HepG2 (cell line): ENCODE data around the gene MCAT. TPM values are rescaled to one million over a fixed set of nuclear protein-coding genes. Genes with fewer than 3 reads are reported as not detected.
A peak's percentile ranks its signal among the peaks of the same experiment; 100 is the strongest.

Experiments used
- CCDC6 ChIP-seq: sonication (generic); formaldehyde crosslinking; IDR thresholded peaks from 2 replicates; pipeline ENCODE4 v1.8.1; 2022; ENCODE audit warnings: mild to moderate bottlenecking, missing genetic modification reagents, moderate library complexity
- E2F2 ChIP-seq: sonication (generic); formaldehyde crosslinking; IDR thresholded peaks from 2 replicates; pipeline ENCODE4 v1.4.0; 2020; ENCODE audit warnings: missing genetic modification reagents, borderline replicate concordance
- HOXA5 ChIP-seq: sonication (generic); formaldehyde crosslinking; IDR thresholded peaks from 2 replicates; pipeline ENCODE4 v1.4.0; 2020; ENCODE audit warnings: missing genetic modification reagents
- MEIS2 ChIP-seq: sonication (generic); formaldehyde crosslinking; IDR thresholded peaks from 2 replicates; pipeline ENCODE4 v1.9.0; 2021; ENCODE audit warnings: mild to moderate bottlenecking, missing genetic modification reagents
- MYPOP ChIP-seq: sonication (generic); formaldehyde crosslinking; IDR thresholded peaks from 2 replicates; pipeline ENCODE4 v1.8.1; 2023; ENCODE audit warnings: mild to moderate bottlenecking, moderate library complexity, missing genetic modification reagents
- PAX8 ChIP-seq: sonication (generic); formaldehyde crosslinking; IDR thresholded peaks from 2 replicates; pipeline ENCODE4 v1.8.0; 2022; ENCODE audit warnings: mild to moderate bottlenecking, missing genetic modification reagents, borderline replicate concordance
- PHF20 ChIP-seq: sonication (generic); formaldehyde crosslinking; IDR thresholded peaks from 2 replicates; pipeline ENCODE4 v1.5.0; 2020; ENCODE audit warnings: mild to moderate bottlenecking, missing genetic modification reagents
- SMAD9 ChIP-seq: sonication (generic); formaldehyde crosslinking; IDR thresholded peaks from 2 replicates; pipeline ENCODE4 v1.5.1; 2020; ENCODE audit warnings: mild to moderate bottlenecking, missing genetic modification reagents
- ZBTB20 ChIP-seq: sonication (generic); formaldehyde crosslinking; IDR thresholded peaks from 2 replicates; pipeline ENCODE4 v1.8.1; 2023; ENCODE audit warnings: missing genetic modification reagents, low read depth, mild to moderate bottlenecking, borderline replicate concordance
- ZFP90 ChIP-seq: sonication (generic); formaldehyde crosslinking; IDR thresholded peaks from 2 replicates; pipeline ENCODE4 v1.8.0; 2022; ENCODE audit warnings: missing genetic modification reagents, mild to moderate bottlenecking, inconsistent platforms, borderline replicate concordance
- ZNF275 ChIP-seq: sonication (generic); formaldehyde crosslinking; IDR thresholded peaks from 2 replicates; pipeline ENCODE4 v1.8.0; 2022; ENCODE audit warnings: missing genetic modification reagents, mild to moderate bottlenecking, inconsistent platforms, borderline replicate concordance
- ZNF614 ChIP-seq: IDR thresholded peaks from 2 replicates; pipeline ENCODE4 v1.6.1; 2018; ENCODE audit warnings: missing biosample characterization, missing genetic modification reagents, inconsistent platforms, borderline replicate concordance
- ZNF883 ChIP-seq: sonication (generic); formaldehyde crosslinking; IDR thresholded peaks from 2 replicates; pipeline ENCODE4 v1.5.1; 2020; ENCODE audit warnings: mild to moderate bottlenecking, missing genetic modification reagents; ENCODE audit errors: not compliant biosample characterization
- polyA plus RNA-seq, 8 experiments: library from polyadenylated mRNA; depleted of rRNA in 3 of 8; stranded (reverse) in 7 of 8; unstranded in 1 of 8; fragments of >200 nt; fragmentation: Illumina TruSeq in 4 of 8; extraction: Trizol in 4 of 8; gene quantifications; 2 replicates each; pipeline versions ENCODE4 v1.2.1 to v1.2.3, GENCODE V29; 2011 to 2016; ENCODE audit warnings: low read depth in 4 of 8, missing spikeins in 1 of 8, mixed read lengths in 1 of 8; ENCODE audit not compliant: insufficient read depth in 1 of 8
- total RNA-seq, 5 experiments: library from RNA; depleted of rRNA; stranded (reverse); fragments of >200 nt; fragmentation: Illumina TruSeq; extraction: Trizol; gene quantifications; 2 replicates each; pipeline ENCODE4 v1.2.3, GENCODE V29; 2016; ENCODE audit warnings: low read depth in 1 of 5
- TF ChIP-seq, protein P1 (sequence below): sonication (generic); formaldehyde crosslinking; IDR thresholded peaks from 2 replicates; pipeline ENCODE4 v1.4.0; 2020; ENCODE audit warnings: missing genetic modification reagents
- TF ChIP-seq, protein P2 (sequence below): sonication (generic); formaldehyde crosslinking; IDR thresholded peaks from 2 replicates; pipeline ENCODE4 v1.5.1; 2020; ENCODE audit warnings: missing genetic modification reagents, mild to moderate bottlenecking, borderline replicate concordance
- TF ChIP-seq, protein P3 (sequence below): sonication (generic); formaldehyde crosslinking; IDR thresholded peaks from 2 replicates; pipeline ENCODE4 v1.4.0; 2020; ENCODE audit warnings: missing genetic modification reagents

Gene MCAT
- total and polyA plus RNA-seq, 2 of the 13 experiments (the other 11 are each of a cell fraction or from before 2014, with no cell fraction given): 9.3 to 16.7 TPM

GRCh38 chr22:43187171-43188099 lies 44.2 kb upstream of the MCAT start (continued):
- TF ChIP-seq ZFP90 (CRISPR knock-in tag): peak; percentile 86; the same call in 1 of the 2 replicates
- peak; percentile 60; the same call in 1 of the 2 replicates for TF ChIP-seq ZBTB20
- TF ChIP-seq PAX8 (CRISPR knock-in tag): no peak
- no peak for TF ChIP-seq MYPOP (CRISPR knock-in tag)
- TF ChIP-seq, protein P1, sequence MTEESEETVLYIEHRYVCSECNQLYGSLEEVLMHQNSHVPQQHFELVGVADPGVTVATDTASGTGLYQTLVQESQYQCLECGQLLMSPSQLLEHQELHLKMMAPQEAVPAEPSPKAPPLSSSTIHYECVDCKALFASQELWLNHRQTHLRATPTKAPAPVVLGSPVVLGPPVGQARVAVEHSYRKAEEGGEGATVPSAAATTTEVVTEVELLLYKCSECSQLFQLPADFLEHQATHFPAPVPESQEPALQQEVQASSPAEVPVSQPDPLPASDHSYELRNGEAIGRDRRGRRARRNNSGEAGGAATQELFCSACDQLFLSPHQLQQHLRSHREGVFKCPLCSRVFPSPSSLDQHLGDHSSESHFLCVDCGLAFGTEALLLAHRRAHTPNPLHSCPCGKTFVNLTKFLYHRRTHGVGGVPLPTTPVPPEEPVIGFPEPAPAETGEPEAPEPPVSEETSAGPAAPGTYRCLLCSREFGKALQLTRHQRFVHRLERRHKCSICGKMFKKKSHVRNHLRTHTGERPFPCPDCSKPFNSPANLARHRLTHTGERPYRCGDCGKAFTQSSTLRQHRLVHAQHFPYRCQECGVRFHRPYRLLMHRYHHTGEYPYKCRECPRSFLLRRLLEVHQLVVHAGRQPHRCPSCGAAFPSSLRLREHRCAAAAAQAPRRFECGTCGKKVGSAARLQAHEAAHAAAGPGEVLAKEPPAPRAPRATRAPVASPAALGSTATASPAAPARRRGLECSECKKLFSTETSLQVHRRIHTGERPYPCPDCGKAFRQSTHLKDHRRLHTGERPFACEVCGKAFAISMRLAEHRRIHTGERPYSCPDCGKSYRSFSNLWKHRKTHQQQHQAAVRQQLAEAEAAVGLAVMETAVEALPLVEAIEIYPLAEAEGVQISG (CRISPR knock-in tag): peak; percentile 90
- TF ChIP-seq ZNF883 (CRISPR knock-in tag): no peak
- TF ChIP-seq CCDC6 (CRISPR knock-in tag): no peak
- peak; percentile 86 for TF ChIP-seq MEIS2
- TF ChIP-seq ZNF275: no peak
- no peak for TF ChIP-seq SMAD9 (CRISPR knock-in tag)
- TF ChIP-seq ZNF614 (CRISPR knock-in tag): peak; percentile 84
- peak; percentile 94 for TF ChIP-seq PHF20 (CRISPR knock-in tag)
- TF ChIP-seq, protein P2, sequence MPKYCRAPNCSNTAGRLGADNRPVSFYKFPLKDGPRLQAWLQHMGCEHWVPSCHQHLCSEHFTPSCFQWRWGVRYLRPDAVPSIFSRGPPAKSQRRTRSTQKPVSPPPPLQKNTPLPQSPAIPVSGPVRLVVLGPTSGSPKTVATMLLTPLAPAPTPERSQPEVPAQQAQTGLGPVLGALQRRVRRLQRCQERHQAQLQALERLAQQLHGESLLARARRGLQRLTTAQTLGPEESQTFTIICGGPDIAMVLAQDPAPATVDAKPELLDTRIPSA: no peak
- peak; percentile 89 for TF ChIP-seq HOXA5
- TF ChIP-seq E2F2 (CRISPR knock-in tag): 0 out of 2 replicates have a peak, but pooled peaks have one; percentile 62
- TF ChIP-seq, protein P3, sequence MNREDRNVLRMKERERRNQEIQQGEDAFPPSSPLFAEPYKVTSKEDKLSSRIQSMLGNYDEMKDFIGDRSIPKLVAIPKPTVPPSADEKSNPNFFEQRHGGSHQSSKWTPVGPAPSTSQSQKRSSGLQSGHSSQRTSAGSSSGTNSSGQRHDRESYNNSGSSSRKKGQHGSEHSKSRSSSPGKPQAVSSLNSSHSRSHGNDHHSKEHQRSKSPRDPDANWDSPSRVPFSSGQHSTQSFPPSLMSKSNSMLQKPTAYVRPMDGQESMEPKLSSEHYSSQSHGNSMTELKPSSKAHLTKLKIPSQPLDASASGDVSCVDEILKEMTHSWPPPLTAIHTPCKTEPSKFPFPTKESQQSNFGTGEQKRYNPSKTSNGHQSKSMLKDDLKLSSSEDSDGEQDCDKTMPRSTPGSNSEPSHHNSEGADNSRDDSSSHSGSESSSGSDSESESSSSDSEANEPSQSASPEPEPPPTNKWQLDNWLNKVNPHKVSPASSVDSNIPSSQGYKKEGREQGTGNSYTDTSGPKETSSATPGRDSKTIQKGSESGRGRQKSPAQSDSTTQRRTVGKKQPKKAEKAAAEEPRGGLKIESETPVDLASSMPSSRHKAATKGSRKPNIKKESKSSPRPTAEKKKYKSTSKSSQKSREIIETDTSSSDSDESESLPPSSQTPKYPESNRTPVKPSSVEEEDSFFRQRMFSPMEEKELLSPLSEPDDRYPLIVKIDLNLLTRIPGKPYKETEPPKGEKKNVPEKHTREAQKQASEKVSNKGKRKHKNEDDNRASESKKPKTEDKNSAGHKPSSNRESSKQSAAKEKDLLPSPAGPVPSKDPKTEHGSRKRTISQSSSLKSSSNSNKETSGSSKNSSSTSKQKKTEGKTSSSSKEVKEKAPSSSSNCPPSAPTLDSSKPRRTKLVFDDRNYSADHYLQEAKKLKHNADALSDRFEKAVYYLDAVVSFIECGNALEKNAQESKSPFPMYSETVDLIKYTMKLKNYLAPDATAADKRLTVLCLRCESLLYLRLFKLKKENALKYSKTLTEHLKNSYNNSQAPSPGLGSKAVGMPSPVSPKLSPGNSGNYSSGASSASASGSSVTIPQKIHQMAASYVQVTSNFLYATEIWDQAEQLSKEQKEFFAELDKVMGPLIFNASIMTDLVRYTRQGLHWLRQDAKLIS (CRISPR knock-in tag): no peak
